Lung (tissue), 12 donors: ENCODE data around the gene MSMP. TPM values are rescaled to one million over a fixed set of nuclear protein-coding genes. Genes with fewer than 3 reads are reported as not detected.

Experiments
- ATAC-seq: fragments of 200-7000 bp; cut with Tn5 transposase; one replicate; pipeline ENCODE4 v1.9.1; 2020; ENCODE audit warnings: moderate number of reproducible peaks; ENCODE audit not compliant: insufficient read depth, low FRiP score
- DNase-seq, 3 donors: peaks; one replicate each; pipeline ENCODE4 v3.0.0-alpha.2; 2013 to 2017
- H3K27ac ChIP-seq, 2 donors: one replicate each; pipeline ENCODE4 v1.5.1; 2013; ENCODE audit warnings: mild to moderate bottlenecking in 2 of 2, moderate library complexity in 2 of 2, control low read depth in 1 of 2, inconsistent platforms in 1 of 2, low read depth in 1 of 2, low read length in 1 of 2
- H3K27me3 ChIP-seq, 3 donors: one replicate each; pipeline ENCODE4 v1.5.1; 2013; ENCODE audit warnings: low read length in 2 of 3; ENCODE audit not compliant: control insufficient read depth in 3 of 3, insufficient read depth in 3 of 3
- H3K36me3 ChIP-seq, 4 donors: one replicate each; pipeline ENCODE4 v1.5.1; 2013; ENCODE audit warnings: low read length in 4 of 4, mild to moderate bottlenecking in 1 of 4, moderate library complexity in 1 of 4; ENCODE audit not compliant: control insufficient read depth in 4 of 4, insufficient read depth in 4 of 4
- H3K4me1 ChIP-seq, 5 donors: one replicate each; pipeline ENCODE4 v1.5.1; 2013; ENCODE audit warnings: low read length in 5 of 5, mild to moderate bottlenecking in 2 of 5, moderate library complexity in 1 of 5; ENCODE audit not compliant: control insufficient read depth in 5 of 5, insufficient read depth in 5 of 5
- H3K4me3 ChIP-seq: one replicate; pipeline ENCODE4 v1.5.1; 2013; ENCODE audit warnings: mild to moderate bottlenecking, control low read depth, moderate library complexity
- H3K9ac ChIP-seq, 2 donors: one replicate each; pipeline ENCODE4 v1.5.1; 2013; ENCODE audit warnings: low read length in 2 of 2, control low read depth in 1 of 2; ENCODE audit not compliant: insufficient read depth in 1 of 2
- H3K9me3 ChIP-seq, 4 donors: one replicate each; pipeline ENCODE4 v1.5.1; 2013; ENCODE audit warnings: low read length in 3 of 4, mild to moderate bottlenecking in 1 of 4, moderate library complexity in 1 of 4; ENCODE audit not compliant: control insufficient read depth in 4 of 4, insufficient read depth in 3 of 4
- WGBS, 2 donors: extraction: QIAGEN DNeasy Blood & Tissue Kit; methylation state at CpG; one replicate each; pipeline ENCODE4 v1.1.7; 2013; 5-methylcytosine and 5-hydroxymethylcytosine counted together
- polyA plus RNA-seq, 2 donors: library from polyadenylated mRNA; stranded (reverse); fragments of 200-250 nt; gene quantifications; one replicate each; pipeline ENCODE4 v1.2.1, GENCODE V29; 2013
- total RNA-seq, 2 donors: library from RNA; depleted of rRNA in 1 of 2; stranded (reverse); fragments of >200 nt in 1 of 2; gene quantifications; one replicate each; pipeline ENCODE4 v1.2.1, GENCODE V29; 2014 to 2021
- TF ChIP-seq, protein P1 (sequence below): IDR thresholded peaks from 2 replicates; pipeline ENCODE4 v1.5.1; 2012; ENCODE audit warnings: mild to moderate bottlenecking; ENCODE audit errors: control extremely low read depth, extremely low read depth
- donor health status: control.
- donor health status: control.
- donor health status: Bipolar disorder and iron deficiency.
- donor health status: healthy.
- donor health status: DM: yes; HTN: yes; CAD: no.

MSMP gene
- total and polyA plus RNA-seq, 4 donors: 0.62 to 1.6 (median 1.2) TPM; not detected in 1

DNA sequence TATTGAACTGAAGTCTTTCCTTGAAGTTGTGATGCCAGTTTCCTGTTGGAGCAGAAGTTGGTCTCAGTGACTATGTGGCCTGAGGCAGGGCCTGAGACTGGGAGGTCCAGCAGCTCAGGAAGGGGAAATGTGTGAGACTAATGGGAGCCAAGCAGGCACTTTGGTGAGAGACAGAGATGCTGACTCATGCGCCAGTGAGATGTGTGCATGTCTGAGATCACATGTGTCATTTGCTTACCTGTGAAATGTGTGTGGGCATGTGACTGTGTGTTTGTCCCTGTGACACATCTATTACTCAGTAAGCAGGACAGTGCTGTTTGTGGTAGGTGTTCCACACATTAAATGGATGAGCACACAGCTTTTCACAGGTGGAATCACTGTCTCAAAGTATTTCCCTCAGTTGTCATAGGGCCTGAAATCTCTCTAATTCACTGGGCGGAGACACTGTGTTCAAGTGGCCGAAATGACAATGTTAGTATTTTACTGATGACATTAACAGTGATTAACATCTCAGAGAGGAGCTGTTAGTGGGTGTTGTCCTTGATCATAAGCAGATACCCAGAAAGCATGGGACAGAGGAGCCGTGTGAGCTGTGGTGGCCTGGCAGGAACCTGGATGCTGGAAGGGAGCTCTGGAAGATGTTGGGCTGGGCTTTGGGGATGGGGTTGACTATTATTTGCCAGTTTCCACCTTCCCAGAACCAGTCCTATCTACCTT, 44.7 kb upstream of the MSMP start:
- TF ChIP-seq, protein P1, sequence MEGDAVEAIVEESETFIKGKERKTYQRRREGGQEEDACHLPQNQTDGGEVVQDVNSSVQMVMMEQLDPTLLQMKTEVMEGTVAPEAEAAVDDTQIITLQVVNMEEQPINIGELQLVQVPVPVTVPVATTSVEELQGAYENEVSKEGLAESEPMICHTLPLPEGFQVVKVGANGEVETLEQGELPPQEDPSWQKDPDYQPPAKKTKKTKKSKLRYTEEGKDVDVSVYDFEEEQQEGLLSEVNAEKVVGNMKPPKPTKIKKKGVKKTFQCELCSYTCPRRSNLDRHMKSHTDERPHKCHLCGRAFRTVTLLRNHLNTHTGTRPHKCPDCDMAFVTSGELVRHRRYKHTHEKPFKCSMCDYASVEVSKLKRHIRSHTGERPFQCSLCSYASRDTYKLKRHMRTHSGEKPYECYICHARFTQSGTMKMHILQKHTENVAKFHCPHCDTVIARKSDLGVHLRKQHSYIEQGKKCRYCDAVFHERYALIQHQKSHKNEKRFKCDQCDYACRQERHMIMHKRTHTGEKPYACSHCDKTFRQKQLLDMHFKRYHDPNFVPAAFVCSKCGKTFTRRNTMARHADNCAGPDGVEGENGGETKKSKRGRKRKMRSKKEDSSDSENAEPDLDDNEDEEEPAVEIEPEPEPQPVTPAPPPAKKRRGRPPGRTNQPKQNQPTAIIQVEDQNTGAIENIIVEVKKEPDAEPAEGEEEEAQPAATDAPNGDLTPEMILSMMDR: no peak
- no peak overlapping the region for H3K4me3 ChIP-seq
- no peaks in the 10 kb centered on the region for H3K9me3 ChIP-seq
- H3K9ac ChIP-seq: no peak overlapping the region
- H3K4me1 ChIP-seq: peaks cover 0 to 8% (median 0%) of the 10 kb centered on the region in 5 donors
- H3K27me3 ChIP-seq: no peaks in the 10 kb centered on the region
- DNase-seq (no peak), ATAC-seq (no peak)
- peak overlapping the region in 1 of 2 donors; percentile 1 for H3K27ac ChIP-seq
- 83 to 96% methylated on average over 4 of the region's 4 CpGs for WGBS, 2 donors
- peaks cover 0 to 37% (median 19%) of the 10 kb centered on the region in 4 donors for H3K36me3 ChIP-seq

DNA sequence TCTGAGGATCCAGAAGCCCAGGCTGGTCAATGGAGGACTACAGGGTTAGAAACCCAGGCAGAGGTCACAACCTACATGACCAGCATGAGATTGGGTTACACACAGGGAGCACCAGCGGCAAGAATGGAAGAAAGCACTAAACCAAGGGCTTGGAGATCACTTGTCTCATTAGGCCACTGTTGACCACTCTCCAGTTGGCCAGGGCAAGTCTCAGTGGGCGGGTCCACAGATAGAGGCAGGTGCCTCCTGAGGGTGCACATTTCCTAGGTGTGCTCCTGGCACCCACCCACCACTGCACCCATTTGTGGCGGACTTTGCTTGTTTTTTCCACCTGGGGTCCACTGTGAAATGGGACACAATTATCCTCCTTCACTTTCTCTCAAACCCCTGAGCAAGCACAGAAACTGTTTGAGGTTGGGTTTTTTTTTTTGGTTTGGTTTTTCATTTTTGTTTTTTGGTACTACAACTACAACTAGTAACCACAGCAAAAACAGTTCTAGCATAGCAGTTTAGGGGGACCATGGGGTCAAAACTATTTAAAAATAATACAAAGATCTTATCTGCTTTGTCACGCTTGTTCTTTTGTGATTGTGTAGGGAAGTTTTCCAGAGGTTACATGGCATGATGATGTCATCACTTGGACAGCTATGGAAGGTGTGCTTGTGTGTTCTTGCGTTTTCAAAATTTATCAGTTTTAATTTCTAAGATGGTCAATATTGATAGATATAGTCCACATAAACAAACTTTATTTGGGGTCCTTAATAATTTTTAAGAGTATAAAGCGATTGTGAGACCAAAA, 43.4 kb upstream of the MSMP start:
- TF ChIP-seq, protein P1: no peak
- Histone ChIP-seq H3K9me3 (no peaks in the 10 kb centered on the region), H3K4me3 (no peak overlapping the region), H3K4me1 (peaks cover 0 to 21% (median 8%) of the 10 kb centered on the region in 5 donors), H3K27me3 (no peaks in the 10 kb centered on the region), H3K36me3 (peaks cover 0 to 34% (median 19%) of the 10 kb centered on the region in 4 donors), H3K27ac (no peak overlapping the region), H3K9ac (no peak overlapping the region)
- ATAC-seq: no peak
- 89 to 94% methylated on average over 6 of the region's 6 CpGs for WGBS, 2 donors
- DNase-seq: no peak

DNA sequence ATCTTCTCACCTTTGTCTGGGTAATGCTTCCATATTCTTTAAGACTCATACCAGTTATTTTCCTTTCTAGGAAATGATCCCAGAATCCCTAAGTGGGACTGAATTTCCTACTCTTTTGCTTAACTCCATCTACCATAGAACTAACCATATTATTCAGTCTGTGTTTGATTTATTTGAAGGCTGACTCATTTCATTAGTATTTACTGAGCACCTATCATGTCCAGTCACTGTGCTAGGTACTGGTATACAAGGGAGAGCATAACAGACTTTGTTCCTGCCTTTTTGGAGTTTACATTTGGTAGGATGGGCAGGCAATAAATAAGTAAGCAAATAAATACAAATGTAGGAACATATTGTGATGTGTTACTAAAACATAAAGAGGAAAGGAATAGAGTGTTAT, 41.6 kb upstream of the MSMP start:
- no peak for ATAC-seq
- H3K4me1 ChIP-seq: peaks cover 0 to 29% (median 11%) of the 10 kb centered on the region in 5 donors
- DNase-seq: no peak

More for the DNA sequence above, 41.6 kb upstream of the MSMP start:
- H3K27me3 ChIP-seq: no peaks in the 10 kb centered on the region
- TF ChIP-seq, protein P1: no peak
- no peak overlapping the region for H3K27ac ChIP-seq
- no peak overlapping the region for H3K9ac ChIP-seq
- H3K36me3 ChIP-seq: peaks cover 0 to 17% (median 10%) of the 10 kb centered on the region in 4 donors
- H3K4me3 ChIP-seq: no peak overlapping the region
- no peaks in the 10 kb centered on the region for H3K9me3 ChIP-seq
